ENCODE results near the gene PRKCE. TPM values are rescaled to one million over a fixed set of nuclear protein-coding genes. Genes with fewer than 3 reads are reported as not detected.

PRKCE gene
- total RNA-seq, 1 experiment from 2014 or later = 21.7 TPM

DNA sequence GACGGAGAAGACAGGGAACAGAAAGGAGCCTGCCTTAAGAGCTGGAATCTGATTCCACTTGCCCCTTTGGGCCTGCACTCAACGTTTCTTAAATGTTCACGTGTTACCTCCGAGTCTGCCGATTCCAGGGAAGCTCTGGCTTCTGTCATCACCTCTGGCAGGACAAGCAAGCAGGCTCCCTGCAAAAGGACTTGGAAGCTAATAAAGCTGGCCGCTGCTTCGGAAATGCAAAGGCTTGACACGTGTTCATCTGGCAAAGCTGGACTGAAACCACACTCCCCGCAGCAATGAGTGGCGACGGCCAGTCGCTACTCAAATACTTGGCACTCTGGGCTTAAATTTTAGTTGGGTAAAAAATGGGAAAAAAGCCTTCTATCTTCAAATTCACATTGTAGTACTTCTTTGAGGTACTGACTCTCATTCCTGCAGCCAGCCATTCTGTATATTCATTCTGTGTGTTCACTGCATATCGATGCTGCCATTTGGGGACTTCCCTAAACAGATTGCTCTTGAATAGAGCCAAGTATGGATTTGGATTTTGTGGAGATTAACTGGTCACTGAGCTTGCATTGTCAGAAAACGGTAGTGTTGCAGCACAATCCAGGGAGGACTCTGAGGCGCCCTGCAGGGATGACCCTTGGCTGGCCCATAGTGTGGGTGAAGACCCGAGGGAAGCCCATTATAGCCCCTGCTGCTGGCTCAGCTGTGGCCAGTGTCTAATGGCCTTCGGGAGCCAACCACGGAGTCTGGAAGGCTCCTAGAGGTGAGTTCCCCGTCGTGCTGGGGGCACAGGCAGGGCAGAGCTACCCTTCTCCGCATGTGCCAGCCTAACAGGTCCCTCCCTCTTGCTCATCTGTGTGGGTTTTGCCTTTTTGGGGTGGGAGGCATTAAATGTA lies 231.5 kb downstream of the PRKCE start:
- Histone ChIP-seq H2AFZ (no peak overlapping the region), H3K36me3 (ENCODE audit: low read depth) (no peaks in the 10 kb centered on the region), H3K4me1 (replicated peaks; ENCODE audit: insufficient read depth) (peaks cover 3% of the 10 kb centered on the region), H3K79me2 (ENCODE audit: low read depth) (no peaks in the 10 kb centered on the region), H3K27me3 (ENCODE audit: insufficient read depth, low read depth) (no peaks in the 10 kb centered on the region), H3K4me3 (no peak overlapping the region), H3K9me3 (ENCODE audit: insufficient read depth, low read depth) (no peaks in the 10 kb centered on the region), H4K20me1 (ENCODE audit: insufficient read depth) (peaks cover 3% of the 10 kb centered on the region; the same call in 1 of the 2 replicates), H3F3A (ENCODE audit: insufficient read depth, low read depth) (no peaks in the 10 kb centered on the region), H3K4me2 (no peak overlapping the region), H3K9me2 (ENCODE audit: insufficient read depth) (no peaks in the 10 kb centered on the region), H3K27ac (no peak overlapping the region)
- no peak for DNase-seq
- no TSS peak for BruUV-seq (replicated peaks)
- POLR2A ChIA-PET (ENCODE audit: unreplicated experiment) = no interaction called here
- CTCF ChIA-PET = no interaction called here
- intact Hi-C loops (cut with micrococcal nuclease; ENCODE audit: unreplicated experiment) = no loop called here
- TF ChIP-seq CTCF (conservative IDR thresholded peaks at IDR 0.05) (no peak), EZH2 (IDR thresholded peaks at IDR 0.05; ENCODE audit: low read depth) (no peak)

DNA sequence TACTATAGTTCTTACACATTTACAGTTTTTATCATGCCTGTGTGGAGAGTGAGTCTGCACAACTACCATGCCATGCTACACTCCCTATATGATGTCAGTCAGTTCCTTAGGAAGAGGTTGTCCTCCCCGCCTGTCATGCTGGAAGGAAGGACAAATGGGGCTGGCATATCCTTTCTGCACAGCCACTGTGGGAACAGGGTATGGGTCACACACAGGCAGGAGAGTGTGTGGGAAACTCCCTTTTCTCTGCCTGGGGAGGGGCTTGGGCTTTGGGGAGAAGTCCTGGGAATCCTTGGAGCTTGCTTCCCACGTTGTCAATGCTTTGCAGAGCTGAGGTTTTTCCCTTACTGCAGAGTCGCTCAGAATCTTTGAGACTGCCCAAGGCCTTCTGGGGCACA lies 232.1 kb downstream of the PRKCE start:
- no peak overlapping the region for H3K4me2 ChIP-seq
- H3K4me3 ChIP-seq = no peak overlapping the region
- H3K79me2 ChIP-seq (ENCODE audit: low read depth) = no peaks in the 10 kb centered on the region
- DNase-seq = no peak
- no TSS peak for BruUV-seq (replicated peaks)
- H3K4me1 ChIP-seq (replicated peaks; ENCODE audit: insufficient read depth) = peaks cover 6% of the 10 kb centered on the region
- no peaks in the 10 kb centered on the region for H3K36me3 ChIP-seq (ENCODE audit: low read depth)
- H3K27me3 ChIP-seq (ENCODE audit: insufficient read depth, low read depth) = no peaks in the 10 kb centered on the region
- intact Hi-C loops (cut with micrococcal nuclease; ENCODE audit: unreplicated experiment) = no loop called here
- H3K9me3 ChIP-seq (ENCODE audit: insufficient read depth, low read depth) = no peaks in the 10 kb centered on the region
- ChIA-PET POLR2A (ENCODE audit: unreplicated experiment) (interaction anchor here (0.6 kb wide), 1 partner anchor 24 kb away, joined by 7 read pairs; no protein-coding TSS in a partner anchor), CTCF (no interaction called here)
- no peaks in the 10 kb centered on the region for H3K9me2 ChIP-seq (ENCODE audit: insufficient read depth)
- no peaks in the 10 kb centered on the region for H3F3A ChIP-seq (ENCODE audit: insufficient read depth, low read depth)
- H3K27ac ChIP-seq = no peak overlapping the region
- TF ChIP-seq EZH2 (IDR thresholded peaks at IDR 0.05; ENCODE audit: low read depth) (no peak), CTCF (conservative IDR thresholded peaks at IDR 0.05) (no peak)
- H4K20me1 ChIP-seq (ENCODE audit: insufficient read depth) = peaks cover 2% of the 10 kb centered on the region
- no peak overlapping the region for H2AFZ ChIP-seq

GRCh38 chr2:45884126-45884525 lies 232.7 kb downstream of the PRKCE start:
- peaks cover 6% of the 10 kb centered on the region for H3K4me1 ChIP-seq (replicated peaks; ENCODE audit: insufficient read depth)
- no peaks in the 10 kb centered on the region for H3K9me2 ChIP-seq (ENCODE audit: insufficient read depth)
- H3K79me2 ChIP-seq (ENCODE audit: low read depth) = no peaks in the 10 kb centered on the region
- H4K20me1 ChIP-seq (ENCODE audit: insufficient read depth) = peaks cover 4% of the 10 kb centered on the region
- CTCF ChIA-PET = no interaction called here
- no peaks in the 10 kb centered on the region for H3K36me3 ChIP-seq (ENCODE audit: low read depth)
- intact Hi-C loops (cut with micrococcal nuclease; ENCODE audit: unreplicated experiment) = no loop called here
- H3K27me3 ChIP-seq (ENCODE audit: insufficient read depth, low read depth) = no peaks in the 10 kb centered on the region
- TF ChIP-seq CTCF (conservative IDR thresholded peaks at IDR 0.05) (no peak), EZH2 (IDR thresholded peaks at IDR 0.05; ENCODE audit: low read depth) (no peak)
- H3F3A ChIP-seq (ENCODE audit: insufficient read depth, low read depth) = no peaks in the 10 kb centered on the region
- H3K9me3 ChIP-seq (ENCODE audit: insufficient read depth, low read depth) = no peaks in the 10 kb centered on the region
- POLR2A ChIA-PET (ENCODE audit: unreplicated experiment) = interaction anchor here (0.6 kb wide), 1 partner anchor 23 kb away, joined by 7 read pairs; no protein-coding TSS in a partner anchor
- no peak overlapping the region for H3K27ac ChIP-seq
- H2AFZ ChIP-seq = no peak overlapping the region
- DNase-seq = no peak
- no peak overlapping the region for H3K4me2 ChIP-seq
- no TSS peak for BruUV-seq (replicated peaks)
- no peak overlapping the region for H3K4me3 ChIP-seq
